GM19043 (cell line): ENCODE measurements around the gene ATP5F1E.

Source experiments
- ATAC-seq: cut with Tn5 transposase; IDR thresholded peaks from one replicate; pipeline ENCODE4 v1.9.1; 2021; ENCODE audit warnings: low read depth; ENCODE audit not compliant: unreplicated experiment

ATP5F1E gene

DNA sequence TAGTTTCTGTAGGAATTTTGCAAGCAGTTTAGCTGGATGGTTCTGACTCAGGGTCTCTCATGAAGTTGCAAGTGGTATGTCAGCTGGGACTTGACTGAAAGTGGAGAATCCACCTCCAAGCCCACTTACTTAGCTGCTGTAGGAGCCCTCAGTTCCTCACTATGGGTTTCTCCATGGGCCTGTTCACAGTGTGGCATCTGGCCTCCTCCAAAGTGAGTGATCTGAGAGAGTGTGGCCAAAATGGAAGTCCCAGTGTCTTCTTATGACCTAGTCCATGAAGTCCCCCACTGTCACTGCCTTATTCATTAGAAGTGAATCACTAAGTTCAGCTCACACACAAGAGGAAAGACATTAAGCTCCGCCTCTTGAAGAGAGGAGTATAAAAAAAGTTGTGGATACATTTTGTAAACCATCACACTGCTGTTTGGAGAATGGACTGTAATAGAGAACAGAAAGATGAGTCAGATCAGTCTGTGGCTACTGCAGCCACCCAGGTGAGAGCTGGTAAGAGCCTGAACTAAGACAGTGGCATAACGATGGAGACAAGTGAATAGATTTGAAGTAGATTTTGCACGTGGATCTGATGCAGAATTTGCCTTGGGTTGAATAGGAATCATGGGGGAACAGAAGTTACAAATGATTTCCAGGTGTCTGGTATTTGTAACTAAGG is 55.9 kb downstream of the ATP5F1E start:
- no peak for ATAC-seq
